Sigmoid colon (tissue), 4 donors: ENCODE measurements around the gene BCL2L2.

Experiments
- CTCF ChIP-seq, 4 experiments: fragments of 450-650 bp in 3 of 4; fragments of 200-600 bp in 1 of 4; IDR thresholded peaks; one replicate each; pipeline ENCODE4 v1.5.1; 2016 to 2019; ENCODE audit warnings: antibody characterized with exemption in 4 of 4, mild to moderate bottlenecking in 3 of 4, moderate library complexity in 2 of 4
- POLR2A ChIP-seq, 2 donors: fragments of 450-650 bp; IDR thresholded peaks; one replicate each; pipeline ENCODE4 v1.6.1; 2016; ENCODE audit warnings: antibody characterized with exemption in 2 of 2, mild to moderate bottlenecking in 2 of 2, moderate library complexity in 2 of 2
- POLR2AphosphoS5 ChIP-seq, 4 donors: sonication (generic); formaldehyde crosslinking; IDR thresholded peaks; one replicate each; pipeline ENCODE4 v1.6.1; 2017; ENCODE audit warnings: antibody characterized with exemption in 4 of 4

GRCh38 chr14:23275412-23275811 is 31.2 kb upstream of the BCL2L2 start:
- TF ChIP-seq CTCF (IDR thresholded peaks at IDR 0.05): no peak
- TF ChIP-seq POLR2A (IDR thresholded peaks at IDR 0.05): no peak
- no peak for TF ChIP-seq POLR2AphosphoS5 (IDR thresholded peaks at IDR 0.05)
